Natural killer cell (primary cell): Measurements from ENCODE around the gene TMEM39B. TPM values are rescaled to one million over a fixed set of nuclear protein-coding genes. Genes with fewer than 3 reads are reported as not detected.

Experiments
- ATAC-seq, 3 donors: fragments of 150-1000 bp in 2 of 3; fragments of 200-7000 bp in 1 of 3; cut with Tn5 transposase; 1 replicate in 1 of 3; 2 replicates in 2 of 3; pipeline ENCODE4 v1.10.0; 2021; ENCODE audit warnings: mild to moderate bottlenecking in 2 of 3, moderate library complexity in 2 of 3
- DNase-seq, 2 donors: peaks; one replicate each; pipeline versions ENCODE4 v3.0.0 to v3.0.0-alpha.2; 2013 to 2021; ENCODE audit warnings: mixed read lengths in 1 of 2
- H3K27ac ChIP-seq: one replicate; pipeline ENCODE4 v1.5.1; 2013; ENCODE audit warnings: mild to moderate bottlenecking, low read length
- H3K27me3 ChIP-seq: one replicate; pipeline ENCODE4 v1.6.1; 2013; ENCODE audit warnings: low read length; ENCODE audit not compliant: control insufficient read depth, insufficient read depth
- H3K36me3 ChIP-seq: one replicate; pipeline ENCODE4 v1.6.1; 2013; ENCODE audit warnings: low read length; ENCODE audit not compliant: control insufficient read depth, insufficient read depth
- H3K4me1 ChIP-seq: one replicate; pipeline ENCODE4 v1.6.1; 2013; ENCODE audit warnings: low read length; ENCODE audit not compliant: control insufficient read depth, insufficient read depth
- H3K4me3 ChIP-seq: one replicate; pipeline ENCODE4 v1.5.1; 2013; ENCODE audit warnings: low read length
- H3K9me3 ChIP-seq: one replicate; pipeline ENCODE4 v1.6.1; 2013; ENCODE audit warnings: low read length; ENCODE audit not compliant: control insufficient read depth, insufficient read depth
- H3K27ac Mint-ChIP-seq, 2 donors: one replicate each; pipeline ENCODE4 v1.8.0; 2022; ENCODE audit warnings: mild to moderate bottlenecking in 2 of 2, mixed read lengths in 2 of 2, moderate library complexity in 1 of 2
- H3K27me3 Mint-ChIP-seq, 2 donors: one replicate each; pipeline ENCODE4 v1.8.0; 2022; ENCODE audit warnings: low read depth in 2 of 2, mixed read lengths in 2 of 2
- H3K36me3 Mint-ChIP-seq: one replicate; pipeline ENCODE4 v1.8.0; 2022; ENCODE audit warnings: mixed read lengths
- H3K4me1 Mint-ChIP-seq, 2 donors: one replicate each; pipeline ENCODE4 v1.8.0; 2022; ENCODE audit warnings: mixed read lengths in 2 of 2
- H3K4me3 Mint-ChIP-seq: one replicate; pipeline ENCODE4 v1.8.0; 2022; ENCODE audit warnings: mild to moderate bottlenecking, moderate library complexity, mixed read lengths
- H3K9me3 Mint-ChIP-seq, 2 donors: one replicate each; pipeline ENCODE4 v1.8.0; 2022; ENCODE audit warnings: mixed read lengths in 2 of 2
- WGBS: methylation state at CpG from one replicate; pipeline ENCODE4 v1.1.7; 2013; ENCODE audit warnings: missing lambda C conversion rate; ENCODE audit not compliant: insufficient coverage; 5-methylcytosine and 5-hydroxymethylcytosine counted together
- intact Hi-C: fragments of 100-400 bp; cut with micrococcal nuclease; formaldehyde crosslinking; loops from one replicate; pipeline ENCODE4 v1.14.2; 2022
- total RNA-seq, 4 donors: library from RNA; stranded (reverse); fragments of 120-200 nt in 1 of 4; gene quantifications; one replicate each; pipeline versions ENCODE4 v1.2.3 to v1.2.4, GENCODE V29; 2013 to 2022
- TF ChIP-seq, protein P1 (sequence below): fragments of 200-600 bp; IDR thresholded peaks from one replicate; pipeline ENCODE4 v1.8.0; 2022; ENCODE audit warnings: antibody characterized with exemption

TMEM39B gene
- total RNA-seq, 3 donors from 2014 or later (not counting 1 experiment from before 2014, with no cell fraction given): 13.3 to 17.1 (median 15.8) TPM

DNA sequence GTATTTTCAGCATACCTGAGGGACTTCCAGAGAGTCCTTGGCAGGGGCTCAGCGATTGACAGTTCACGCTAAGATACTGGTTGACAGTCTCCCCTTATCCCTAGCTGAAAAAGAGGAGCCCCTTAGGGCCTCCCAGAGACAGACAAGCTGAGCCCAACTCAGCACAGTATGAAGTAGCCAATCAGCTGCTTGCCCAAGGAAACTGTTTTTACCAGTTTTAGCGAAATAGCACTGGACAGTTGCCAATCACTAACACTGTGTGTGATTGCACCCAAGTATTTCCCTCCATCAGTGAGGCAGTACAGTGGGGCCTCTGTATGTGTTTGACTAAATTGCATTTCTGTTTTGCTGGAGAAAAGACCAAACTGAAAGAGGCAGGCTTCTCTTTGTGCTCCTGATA is 32.0 kb upstream of the TMEM39B start:
- H3K36me3 ChIP-seq: peaks cover 81% of the 10 kb centered on the region
- 94% methylated on average over 3 of the region's 3 CpGs for WGBS
- no peak overlapping the region for H3K4me3 ChIP-seq
- Mint-ChIP-seq H3K36me3 (peaks cover 6% of the 10 kb centered on the region), H3K9me3 (no peaks in the 10 kb centered on the region), H3K27ac (peak overlapping the region in 1 of 2 donors; percentile 5), H3K27me3 (no peaks in the 10 kb centered on the region), H3K4me3 (no peak overlapping the region), H3K4me1 (peaks cover 6 to 7% of the 10 kb centered on the region in 2 donors)
- H3K4me1 ChIP-seq: no peaks in the 10 kb centered on the region
- DNase-seq (no peak), ATAC-seq (no peak)
- no peaks in the 10 kb centered on the region for H3K27me3 ChIP-seq
- H3K27ac ChIP-seq: no peak overlapping the region
- intact Hi-C loops: no loop called here
- TF ChIP-seq, protein P1, sequence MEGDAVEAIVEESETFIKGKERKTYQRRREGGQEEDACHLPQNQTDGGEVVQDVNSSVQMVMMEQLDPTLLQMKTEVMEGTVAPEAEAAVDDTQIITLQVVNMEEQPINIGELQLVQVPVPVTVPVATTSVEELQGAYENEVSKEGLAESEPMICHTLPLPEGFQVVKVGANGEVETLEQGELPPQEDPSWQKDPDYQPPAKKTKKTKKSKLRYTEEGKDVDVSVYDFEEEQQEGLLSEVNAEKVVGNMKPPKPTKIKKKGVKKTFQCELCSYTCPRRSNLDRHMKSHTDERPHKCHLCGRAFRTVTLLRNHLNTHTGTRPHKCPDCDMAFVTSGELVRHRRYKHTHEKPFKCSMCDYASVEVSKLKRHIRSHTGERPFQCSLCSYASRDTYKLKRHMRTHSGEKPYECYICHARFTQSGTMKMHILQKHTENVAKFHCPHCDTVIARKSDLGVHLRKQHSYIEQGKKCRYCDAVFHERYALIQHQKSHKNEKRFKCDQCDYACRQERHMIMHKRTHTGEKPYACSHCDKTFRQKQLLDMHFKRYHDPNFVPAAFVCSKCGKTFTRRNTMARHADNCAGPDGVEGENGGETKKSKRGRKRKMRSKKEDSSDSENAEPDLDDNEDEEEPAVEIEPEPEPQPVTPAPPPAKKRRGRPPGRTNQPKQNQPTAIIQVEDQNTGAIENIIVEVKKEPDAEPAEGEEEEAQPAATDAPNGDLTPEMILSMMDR: no peak
- H3K9me3 ChIP-seq: no peaks in the 10 kb centered on the region

- Mint-ChIP-seq H3K4me3 (no peak overlapping the region), H3K36me3 (peaks cover 6% of the 10 kb centered on the region), H3K4me1 (peaks cover 4 to 5% of the 10 kb centered on the region in 2 donors), H3K9me3 (no peaks in the 10 kb centered on the region), H3K27ac (no peak overlapping the region), H3K27me3 (no peaks in the 10 kb centered on the region)
- Histone ChIP-seq H3K36me3 (peaks cover 82% of the 10 kb centered on the region), H3K4me3 (no peak overlapping the region), H3K4me1 (no peaks in the 10 kb centered on the region), H3K27ac (no peak overlapping the region), H3K27me3 (no peaks in the 10 kb centered on the region), H3K9me3 (no peaks in the 10 kb centered on the region)
- TF ChIP-seq, protein P1: no peak
- ATAC-seq (no peak), DNase-seq (no peak)
- intact Hi-C loops: no loop called here
- WGBS: 97% methylated on average over 5 of the region's 5 CpGs
Measured at GRCh38 chr1:32042330-32042729, 30.4 kb upstream of the TMEM39B start.

DNA sequence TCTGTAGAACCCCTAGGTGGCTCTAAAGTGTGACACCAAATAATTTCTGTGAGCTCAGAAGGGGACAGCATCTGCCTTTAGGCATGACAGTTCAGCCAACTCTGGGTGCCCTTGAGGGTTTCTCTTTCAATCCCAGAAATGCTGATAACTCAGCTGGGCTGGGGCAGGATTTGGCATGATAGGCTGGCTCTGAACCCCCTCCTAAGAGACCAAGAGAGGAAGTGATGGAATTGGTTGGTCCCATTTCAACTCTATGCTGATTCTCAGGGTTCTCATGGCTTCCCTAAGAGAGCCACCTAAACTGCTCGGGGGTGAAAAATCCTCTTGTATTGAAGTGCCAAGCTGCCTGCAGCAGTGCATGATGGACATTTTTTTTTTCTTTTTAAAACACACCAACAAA is 28.5 kb upstream of the TMEM39B start:
- Mint-ChIP-seq H3K4me3 (no peak overlapping the region), H3K4me1 (peaks cover 5% of the 10 kb centered on the region in 2 donors), H3K9me3 (no peaks in the 10 kb centered on the region), H3K36me3 (peaks cover 7% of the 10 kb centered on the region), H3K27ac (no peak overlapping the region), H3K27me3 (no peaks in the 10 kb centered on the region)
- Histone ChIP-seq H3K4me3 (no peak overlapping the region), H3K9me3 (no peaks in the 10 kb centered on the region), H3K4me1 (no peaks in the 10 kb centered on the region), H3K27me3 (no peaks in the 10 kb centered on the region), H3K27ac (no peak overlapping the region), H3K36me3 (peaks cover 76% of the 10 kb centered on the region)
- TF ChIP-seq, protein P1: no peak
- no peak for ATAC-seq
- intact Hi-C loops: no loop called here
- no peak for DNase-seq
- whole genome bisulfite sequencing: no CpG with 5 or more reads among the region's 1 CpG

DNA sequence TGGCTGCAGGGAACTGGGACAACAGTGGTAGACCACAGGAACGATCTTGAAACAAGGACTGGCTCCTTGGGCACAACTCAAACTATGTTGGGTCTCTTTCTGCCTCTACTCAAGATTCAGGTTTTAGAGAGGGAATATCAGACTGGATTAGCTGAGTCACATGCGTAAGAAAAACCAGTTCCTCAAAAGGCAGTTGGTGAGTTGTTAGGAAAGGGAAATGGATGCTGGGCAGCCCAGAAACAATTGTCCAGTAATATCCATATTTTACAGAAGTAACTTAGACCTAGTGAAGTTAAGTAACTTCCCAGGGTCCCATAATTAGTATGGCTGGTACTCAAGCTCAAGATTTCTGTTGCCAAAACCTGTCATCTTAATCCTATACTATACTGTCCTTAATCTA is 27.0 kb upstream of the TMEM39B start:
- TF ChIP-seq, protein P1: no peak
- peaks cover 7% of the 10 kb centered on the region for H3K36me3 Mint-ChIP-seq

More for the DNA sequence above, 27.0 kb upstream of the TMEM39B start:
- intact Hi-C loops: no loop called here
- H3K9me3 ChIP-seq: no peaks in the 10 kb centered on the region
- H3K36me3 ChIP-seq: peaks cover 69% of the 10 kb centered on the region
- H3K4me3 ChIP-seq: no peak overlapping the region
- Mint-ChIP-seq H3K27me3 (no peaks in the 10 kb centered on the region), H3K4me1 (peaks cover 5 to 11% of the 10 kb centered on the region in 2 donors), H3K4me3 (no peak overlapping the region), H3K9me3 (no peaks in the 10 kb centered on the region), H3K27ac (peak overlapping the region; percentile 13 to 50)
- no peaks in the 10 kb centered on the region for H3K4me1 ChIP-seq
- H3K27ac ChIP-seq: no peak overlapping the region
- no peak for DNase-seq
- no peak for ATAC-seq
- H3K27me3 ChIP-seq: no peaks in the 10 kb centered on the region
- WGBS: 89% methylated on average over 2 of the region's 2 CpGs
